NCI-H2081 treated with DMSO at 0.1 percent for 48 hours (cell line): ENCODE results near the gene SH3GL1.

Experiments used
- DNase-seq: peaks from one replicate; lab custom pipeline; 2025; lab: John Stamatoyannopoulos, UW

Gene SH3GL1, protein sequence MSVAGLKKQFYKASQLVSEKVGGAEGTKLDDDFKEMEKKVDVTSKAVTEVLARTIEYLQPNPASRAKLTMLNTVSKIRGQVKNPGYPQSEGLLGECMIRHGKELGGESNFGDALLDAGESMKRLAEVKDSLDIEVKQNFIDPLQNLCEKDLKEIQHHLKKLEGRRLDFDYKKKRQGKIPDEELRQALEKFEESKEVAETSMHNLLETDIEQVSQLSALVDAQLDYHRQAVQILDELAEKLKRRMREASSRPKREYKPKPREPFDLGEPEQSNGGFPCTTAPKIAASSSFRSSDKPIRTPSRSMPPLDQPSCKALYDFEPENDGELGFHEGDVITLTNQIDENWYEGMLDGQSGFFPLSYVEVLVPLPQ

DNA sequence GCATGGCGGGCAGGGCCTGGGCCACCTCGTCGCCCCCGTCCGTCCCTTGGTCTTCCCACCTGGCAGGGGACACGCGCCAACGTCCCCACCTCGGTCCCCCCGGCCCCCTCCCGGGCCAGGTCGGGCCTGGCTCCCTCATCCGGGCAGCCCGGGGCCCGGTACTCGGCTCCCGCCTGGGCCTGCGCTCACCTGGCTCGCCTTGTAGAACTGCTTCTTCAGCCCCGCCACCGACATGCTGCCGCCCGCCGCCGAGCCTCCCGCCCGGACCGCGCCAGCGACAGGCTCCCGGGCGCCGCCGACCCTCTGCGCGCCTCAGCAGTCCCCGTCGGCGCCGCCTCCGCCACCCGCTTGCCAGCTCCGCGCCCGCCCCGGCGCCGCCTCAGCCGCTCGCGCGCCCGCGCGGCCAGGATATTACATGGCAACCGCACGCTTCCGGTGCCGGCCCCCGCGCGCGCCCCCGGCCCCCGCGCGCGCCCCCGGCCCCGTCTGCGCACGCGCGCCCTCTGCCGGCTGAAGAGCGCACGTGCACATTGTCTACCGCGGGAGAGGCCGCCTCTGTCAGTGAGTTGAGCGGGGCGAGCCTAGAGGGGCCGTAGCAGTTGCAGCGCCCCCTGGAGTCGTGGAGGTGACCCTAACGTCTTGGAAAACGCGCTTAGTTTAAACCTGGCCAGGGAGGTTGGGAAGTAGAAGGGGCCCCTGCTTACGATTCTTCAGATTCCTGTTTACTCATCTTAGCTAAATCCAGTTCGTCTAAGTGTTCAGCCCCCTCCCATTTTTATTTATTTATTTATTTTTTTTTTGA lies at the start of gene SH3GL1:
Gene SH3GL1, minus strand, starts transcription at position 413 of the 802 bp plus-strand sequence. Its CDS starts 179 bp downstream, at position 234.
- DNase-seq, result peak; percentile 61

DNA sequence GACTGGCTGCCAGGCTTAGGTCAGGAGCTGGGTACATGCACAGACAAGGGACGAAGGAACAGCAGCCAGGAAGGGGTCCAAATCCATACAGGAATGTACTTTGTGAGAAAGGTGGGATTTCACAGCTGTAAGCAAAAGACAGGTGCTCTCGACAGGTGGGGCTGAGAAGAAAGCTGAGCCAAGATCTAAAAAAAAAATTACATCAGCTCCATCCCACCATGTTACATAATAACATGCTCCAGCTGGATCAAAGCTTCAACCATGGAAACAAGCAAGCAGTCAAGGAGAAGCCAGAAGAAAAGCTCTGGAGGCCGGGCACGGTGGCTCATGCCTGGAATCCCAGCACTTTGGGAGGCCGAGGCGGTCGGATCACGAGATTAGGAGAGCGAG lies 49.3 kb upstream of the SH3GL1 start:
- no peak for DNase-seq

DNA sequence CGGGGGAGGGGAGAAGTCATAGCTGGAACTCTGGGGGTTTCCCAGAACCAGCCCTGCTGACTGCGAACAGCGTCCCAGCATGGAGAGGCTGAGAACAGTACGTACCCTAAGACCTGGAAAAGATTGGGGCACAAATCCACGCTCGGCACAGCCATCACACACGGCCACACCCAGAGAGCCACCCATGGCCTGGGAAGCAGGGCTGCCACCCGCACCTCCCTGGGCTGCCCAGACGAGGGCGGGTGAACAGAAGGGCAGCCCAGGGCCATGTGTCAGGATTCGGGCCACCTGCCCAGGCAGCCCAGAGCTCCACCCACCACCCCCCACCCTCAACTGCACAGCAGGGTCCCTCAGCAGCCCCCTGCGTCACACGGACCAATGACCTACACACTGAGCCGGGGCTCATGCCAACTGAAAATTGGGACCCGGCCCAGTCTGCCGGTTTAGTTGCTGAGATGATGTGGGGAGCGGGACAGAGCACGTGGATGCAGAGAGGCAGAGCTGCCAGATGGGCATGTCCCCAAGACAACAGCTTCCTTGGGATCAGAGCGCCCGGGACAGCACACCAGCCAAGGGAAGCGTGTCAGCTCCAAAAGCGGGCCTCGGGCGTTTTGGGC lies 48.8 kb upstream of the SH3GL1 start:
- no peak for DNase-seq

DNA sequence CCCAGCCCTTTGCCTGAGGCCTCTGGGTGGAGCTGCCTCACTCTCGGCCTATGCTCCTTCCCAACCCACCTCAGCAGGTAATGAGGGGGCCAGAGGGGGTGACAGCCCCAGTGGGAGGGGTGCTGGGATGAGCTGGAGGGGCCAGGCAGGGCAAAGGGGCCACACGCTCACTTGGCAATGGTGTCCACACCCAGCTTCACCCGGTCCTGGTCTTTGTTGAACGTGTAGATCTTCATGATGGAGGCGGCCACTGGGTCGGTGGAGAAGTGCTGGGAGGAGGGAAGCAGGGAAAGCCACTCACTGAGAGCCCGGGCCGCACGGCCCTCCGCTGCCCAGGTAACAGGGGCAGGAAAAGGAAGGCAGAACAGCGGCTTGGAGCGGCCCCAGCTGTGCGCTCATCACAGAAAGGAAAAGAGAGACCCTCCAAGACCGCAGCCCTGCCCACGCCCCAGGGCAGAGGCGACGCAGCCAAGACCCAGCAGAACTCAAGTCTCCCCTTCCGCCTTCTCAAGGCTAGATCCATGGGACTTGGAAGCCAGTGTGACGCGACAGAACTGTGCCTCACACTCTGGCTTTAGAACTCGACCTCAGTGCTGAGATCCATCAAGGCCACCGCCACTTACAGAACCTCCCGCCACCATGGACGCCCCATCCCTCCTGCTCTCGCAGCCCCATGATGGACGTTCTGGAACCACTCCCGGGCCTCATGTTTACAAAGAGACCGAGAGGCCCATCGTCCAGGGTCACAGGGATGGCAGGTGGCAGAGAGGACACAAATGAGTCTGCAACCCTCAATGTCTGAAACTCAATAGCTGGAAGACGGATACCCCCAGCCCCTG lies 48.0 kb upstream of the SH3GL1 start:
- DNase-seq, result no peak

DNA sequence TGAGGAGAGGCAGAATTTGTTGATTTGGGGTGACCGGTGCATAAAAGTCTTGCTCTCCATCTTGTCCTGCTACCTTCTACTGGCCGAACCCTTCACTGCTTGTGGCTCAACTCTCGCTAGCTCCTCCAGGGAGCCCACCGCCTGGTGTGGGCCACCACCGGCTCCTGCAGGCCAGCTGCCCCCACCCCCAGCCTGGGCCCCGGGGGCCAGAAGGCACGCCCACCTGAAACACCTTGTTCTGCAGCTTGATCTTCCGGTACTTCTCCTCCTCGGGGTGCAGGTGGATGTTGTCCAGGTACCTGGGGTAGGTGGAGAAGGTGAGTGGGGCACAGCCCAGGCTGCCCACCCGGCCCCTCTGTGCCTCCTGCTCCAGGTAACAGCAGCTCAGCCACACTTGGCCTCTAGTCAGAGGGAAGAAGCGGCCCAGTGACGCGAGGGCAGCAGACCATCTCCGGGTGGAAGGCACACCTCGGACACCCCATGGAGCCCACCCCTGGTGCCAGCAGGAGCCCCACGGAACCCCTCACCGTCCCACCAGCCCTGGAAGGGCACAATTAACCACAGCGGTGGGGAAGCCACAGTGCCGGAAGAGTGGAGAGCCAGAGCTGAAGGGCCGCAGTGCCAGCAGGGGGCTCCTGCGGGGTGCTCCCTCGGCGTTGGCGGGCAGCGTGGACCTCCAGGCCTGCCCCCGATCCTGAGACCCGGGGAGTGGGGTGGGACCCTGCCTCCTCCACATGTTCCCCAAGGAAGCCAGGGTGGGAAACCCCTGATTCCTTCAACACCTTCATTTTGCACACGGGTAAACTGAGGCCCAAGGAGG lies 47.2 kb upstream of the SH3GL1 start:
- no peak for DNase-seq

DNA sequence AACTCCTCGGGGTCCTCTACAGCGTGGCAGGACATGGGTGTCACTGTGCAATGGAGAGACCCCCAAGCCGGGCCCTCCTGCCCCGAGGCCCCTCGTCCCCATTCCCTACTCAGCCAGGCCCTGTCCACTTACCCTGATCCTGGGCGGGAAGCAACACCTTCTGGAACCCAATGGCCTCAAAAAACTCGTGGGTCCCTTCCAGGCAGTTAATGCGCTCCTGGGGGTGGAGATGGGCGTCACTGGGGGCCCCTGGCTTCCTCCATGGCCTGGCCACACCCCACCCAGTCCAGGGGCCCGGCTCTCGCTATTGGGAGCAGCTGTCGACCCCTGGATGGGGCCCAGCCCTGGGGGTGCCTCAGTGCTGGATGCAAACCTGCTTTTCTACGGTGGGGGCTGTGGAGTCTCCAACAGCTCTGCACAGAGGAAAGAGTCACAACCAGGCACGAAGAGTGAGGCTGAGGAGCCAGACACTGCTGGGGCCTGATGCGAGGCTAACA lies 46.4 kb upstream of the SH3GL1 start:
- no peak for DNase-seq

DNA sequence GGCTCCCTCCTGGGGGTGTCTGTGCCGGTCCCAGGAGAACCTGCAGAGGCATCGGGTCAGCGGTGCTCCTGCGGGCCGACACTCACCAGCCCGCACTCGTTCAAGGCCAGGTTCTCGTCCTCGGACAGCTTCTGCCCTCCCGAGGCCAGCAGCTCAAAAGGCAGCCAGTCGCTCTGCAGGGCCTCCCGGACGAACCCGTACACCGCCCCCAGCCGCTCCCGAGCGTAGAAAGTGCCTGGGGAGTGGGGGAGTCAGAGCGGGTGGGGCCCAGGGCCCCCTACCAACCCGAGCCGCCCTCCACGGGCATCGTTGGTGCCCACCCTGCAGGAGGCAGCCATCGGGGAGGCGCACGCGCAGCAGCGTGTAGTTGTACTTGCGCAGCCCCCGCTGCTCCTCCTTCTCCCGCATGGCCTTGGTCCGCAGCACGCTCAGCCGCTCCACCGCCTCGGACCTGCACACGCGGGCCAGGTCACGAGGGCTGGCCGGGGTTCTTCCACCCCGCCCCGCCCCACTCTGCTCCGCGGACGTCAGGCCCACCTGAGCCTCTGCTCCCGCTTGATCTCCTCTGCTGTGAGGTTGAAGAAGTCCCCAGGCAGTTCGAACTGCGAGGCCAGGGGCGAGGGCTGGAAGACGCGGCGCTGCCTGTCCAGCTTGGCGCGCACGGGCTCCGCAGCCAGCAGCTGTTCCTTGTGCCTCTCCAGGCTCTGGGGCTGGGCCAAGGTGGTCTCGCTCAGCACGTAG lies 45.8 kb upstream of the SH3GL1 start:
- DNase-seq, result no peak

DNA sequence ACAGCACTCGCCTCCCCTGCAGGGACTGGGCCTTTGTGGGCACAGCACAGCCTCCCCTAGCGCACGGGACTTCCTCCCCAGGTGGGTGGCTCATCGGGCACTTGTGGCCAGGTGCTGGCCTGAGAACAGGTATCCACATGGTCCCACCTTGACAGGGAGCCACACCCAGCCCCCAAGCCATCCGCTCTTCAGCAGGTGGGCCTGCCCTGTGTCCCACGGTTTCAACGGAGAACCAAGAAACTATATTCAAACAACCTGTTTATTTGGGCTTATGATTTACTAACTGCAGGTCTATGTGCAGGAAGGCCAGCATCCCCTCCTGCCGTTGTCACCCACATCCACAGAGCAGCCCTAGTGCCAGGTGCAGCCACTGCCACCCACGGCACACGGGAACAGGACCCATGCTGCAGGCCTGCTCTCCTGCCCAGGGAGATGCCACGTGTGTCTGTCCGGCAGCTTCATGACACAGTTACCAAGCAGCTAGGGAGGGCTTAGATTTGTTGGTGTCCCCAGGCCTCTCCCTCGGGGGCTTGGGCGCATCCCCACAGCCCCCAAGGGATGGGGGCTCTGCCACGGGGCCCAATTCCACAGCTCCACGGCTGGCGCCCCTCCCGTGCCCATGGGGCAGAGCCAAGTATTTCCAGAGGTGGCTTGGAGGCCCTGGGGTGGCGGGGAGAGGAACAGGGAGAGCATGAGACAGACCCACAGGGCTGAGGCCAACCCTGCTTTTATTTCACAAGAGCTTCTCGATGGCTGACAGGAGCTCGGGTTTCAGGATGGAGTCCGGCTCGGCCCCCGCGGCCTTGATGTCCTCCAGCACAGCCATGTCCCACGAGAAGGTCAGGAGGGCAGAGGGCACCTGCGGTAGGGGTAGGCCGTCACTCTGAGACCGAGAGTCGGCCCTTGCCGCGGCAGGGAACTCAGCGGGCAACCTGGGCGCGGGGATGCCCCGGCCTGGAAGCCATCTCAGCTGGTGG lies 44.7 kb upstream of the SH3GL1 start:
- DNase-seq, result no peak

DNA sequence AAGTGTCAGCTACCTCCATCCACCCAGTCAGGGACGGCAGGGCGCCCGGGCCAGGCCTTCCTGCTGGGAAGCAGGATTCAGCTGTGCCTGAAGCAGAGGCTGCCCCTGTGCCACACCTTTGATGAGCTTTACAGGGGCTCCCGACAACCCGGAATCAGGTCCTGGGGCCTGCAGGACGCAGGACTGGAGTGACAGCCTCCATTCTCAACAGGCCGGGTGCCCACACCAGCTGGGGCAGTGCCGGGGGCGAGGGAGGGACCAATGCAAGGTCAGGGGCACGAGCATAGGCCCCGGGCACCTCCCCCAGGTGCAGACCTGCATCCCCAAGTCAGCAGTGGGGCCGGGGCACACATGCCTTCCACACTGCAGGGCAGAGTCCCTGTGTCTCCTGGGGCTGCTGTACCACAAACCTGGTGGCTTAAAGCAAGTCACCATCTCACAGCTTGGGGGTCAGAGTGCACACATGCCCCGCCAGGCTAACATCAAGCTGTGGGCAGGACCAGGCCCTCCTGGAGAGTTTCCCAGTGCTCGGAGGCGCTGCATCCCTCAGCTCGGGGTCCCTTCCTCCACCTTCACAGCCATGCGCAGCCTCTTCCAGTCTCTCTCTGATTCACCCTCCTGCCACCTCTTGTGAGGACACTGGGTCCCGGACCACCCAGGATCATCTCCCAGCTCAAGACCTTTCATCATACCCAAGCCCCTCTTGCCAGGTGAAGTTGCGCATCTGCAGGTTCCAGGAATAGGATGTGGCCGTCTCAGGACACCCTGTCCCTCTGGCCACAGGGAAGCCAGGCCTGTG lies 43.8 kb upstream of the SH3GL1 start:
- DNase-seq, result no peak

DNA sequence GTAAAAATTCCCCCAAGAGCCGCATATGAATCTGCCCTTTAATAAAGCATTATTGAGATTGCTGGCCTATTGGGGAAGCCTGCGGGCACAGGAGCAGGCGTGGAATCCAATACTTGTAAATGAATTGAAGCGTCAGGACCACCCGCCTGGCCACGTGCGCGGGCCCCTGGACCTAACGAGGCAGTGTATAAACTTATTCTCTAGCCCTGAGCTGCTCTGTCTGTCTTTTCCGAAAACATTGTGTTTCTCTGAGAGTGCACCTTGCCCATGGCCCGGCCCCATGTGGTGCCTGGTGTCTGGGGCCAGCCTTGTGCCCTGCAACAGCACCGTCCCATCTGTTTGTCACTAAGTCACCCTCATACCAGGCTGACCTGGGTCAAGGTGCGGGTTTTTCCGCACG lies 42.8 kb upstream of the SH3GL1 start:
- no peak for DNase-seq

DNA sequence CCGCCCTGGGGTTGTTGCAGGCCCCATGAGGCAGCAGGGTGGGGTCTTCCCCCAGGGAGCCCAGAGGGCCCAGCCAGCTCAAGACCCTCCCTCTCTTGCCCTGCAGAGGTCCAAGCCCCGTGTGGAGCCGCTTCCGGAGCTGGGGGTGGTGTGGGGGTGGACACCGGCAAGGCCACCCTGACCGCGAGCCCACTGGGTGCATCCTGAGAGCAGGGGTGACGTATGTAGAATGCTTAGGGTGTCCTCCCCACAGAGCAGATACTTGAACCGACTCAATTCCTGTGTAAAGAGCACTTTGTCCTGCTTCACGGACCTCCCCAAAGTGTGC lies 42.4 kb upstream of the SH3GL1 start:
- no peak for DNase-seq

DNA sequence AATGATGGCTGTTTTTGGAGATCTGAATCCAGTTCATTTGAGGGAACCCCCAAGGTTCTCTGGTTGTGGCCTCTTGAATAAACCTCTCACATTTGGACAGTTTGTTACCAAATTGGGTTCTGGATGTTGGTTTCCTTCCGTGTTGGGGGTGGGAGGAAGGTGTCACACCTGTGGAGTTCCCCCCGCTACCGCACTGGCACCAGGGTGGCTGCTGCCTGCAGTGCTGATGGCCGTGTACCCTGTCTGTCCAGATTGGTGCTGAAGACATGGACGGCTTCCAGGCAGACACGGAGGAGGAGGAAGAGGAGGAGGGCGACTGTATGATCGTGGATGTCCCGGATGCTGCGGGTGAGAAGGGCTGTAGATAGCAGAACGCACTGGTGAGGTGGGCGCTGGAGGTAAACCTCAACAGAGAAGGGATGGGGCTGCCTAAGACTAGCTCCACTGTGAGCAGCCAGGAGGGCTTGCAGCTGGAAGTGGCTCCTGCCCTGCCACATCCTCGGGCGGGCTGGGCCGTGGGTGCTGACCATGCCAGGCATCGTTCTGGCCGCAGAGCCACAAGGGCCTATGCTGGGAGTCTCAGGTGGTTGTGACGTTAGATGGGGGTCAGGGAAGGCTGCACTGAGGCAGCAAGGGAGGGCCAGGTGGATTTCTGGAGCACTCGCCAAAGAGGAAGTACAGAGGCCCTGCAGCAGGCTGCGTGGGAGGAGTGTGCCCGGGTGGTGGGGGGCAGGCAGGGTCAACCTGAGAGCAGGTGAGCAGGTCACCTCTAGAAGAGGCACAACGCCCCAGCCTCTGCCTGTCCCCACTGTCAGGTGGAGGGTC lies 41.9 kb upstream of the SH3GL1 start:
- DNase-seq, result no peak

DNA sequence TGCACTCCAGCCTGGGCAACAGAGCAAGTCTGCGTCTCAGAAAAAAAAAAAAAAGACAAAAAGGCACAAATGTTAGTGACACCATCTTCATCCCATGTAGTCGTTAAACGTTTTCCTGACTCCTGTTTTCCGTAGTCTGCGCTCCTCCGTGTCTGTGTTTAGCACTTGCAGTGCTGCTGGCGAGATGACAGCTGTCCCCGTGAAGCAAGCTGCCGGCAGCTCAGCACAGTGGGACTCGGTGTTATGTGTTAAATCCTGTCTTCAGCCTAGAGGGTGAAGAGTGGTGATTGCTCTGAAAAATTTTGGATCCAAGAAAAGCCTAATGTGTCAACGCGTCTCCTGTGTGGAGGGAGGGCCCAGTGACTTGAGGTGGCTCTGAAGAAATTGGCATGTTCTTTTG lies 38.9 kb upstream of the SH3GL1 start:
- DNase-seq, result no peak

DNA sequence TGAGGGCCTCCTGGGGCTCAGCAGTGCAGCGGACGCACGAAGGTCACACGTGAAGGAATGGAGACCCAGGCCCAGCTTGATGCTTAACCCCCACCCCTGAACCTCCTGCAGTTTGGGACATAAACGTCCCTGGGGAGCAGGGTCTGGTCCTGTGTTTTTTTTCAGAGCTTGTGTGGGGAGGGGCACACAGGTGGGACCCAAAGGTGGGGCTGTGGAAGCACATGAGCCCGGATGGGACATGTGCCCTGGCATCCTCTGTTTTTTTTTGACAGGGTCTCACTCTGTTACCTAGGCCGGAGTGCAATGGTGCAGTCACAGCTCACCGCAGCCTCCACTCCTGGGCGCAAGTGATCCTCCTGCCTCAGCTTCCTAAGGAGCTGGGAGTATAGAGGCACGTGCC lies 36.8 kb upstream of the SH3GL1 start:
- no peak for DNase-seq

DNA sequence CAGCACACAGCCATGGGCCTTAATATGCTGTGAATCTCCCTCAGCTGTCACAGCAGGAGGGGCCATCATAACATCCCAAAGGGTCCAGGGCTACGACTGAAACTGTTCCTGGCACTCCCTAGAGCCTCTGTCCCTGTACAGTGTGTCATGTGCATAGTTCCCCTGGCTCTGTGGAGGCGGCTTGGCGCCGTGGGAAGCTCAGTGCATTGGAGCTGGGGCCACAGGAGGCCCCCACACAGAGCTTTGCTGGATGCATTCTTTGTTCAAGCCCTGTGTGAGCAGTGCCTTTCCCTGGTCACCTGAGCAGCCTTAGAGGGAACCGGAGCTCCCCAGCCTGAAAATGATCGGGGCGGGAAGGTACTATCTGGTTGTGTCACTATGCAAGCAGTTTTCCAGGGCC lies 35.9 kb upstream of the SH3GL1 start:
- no peak for DNase-seq

DNA sequence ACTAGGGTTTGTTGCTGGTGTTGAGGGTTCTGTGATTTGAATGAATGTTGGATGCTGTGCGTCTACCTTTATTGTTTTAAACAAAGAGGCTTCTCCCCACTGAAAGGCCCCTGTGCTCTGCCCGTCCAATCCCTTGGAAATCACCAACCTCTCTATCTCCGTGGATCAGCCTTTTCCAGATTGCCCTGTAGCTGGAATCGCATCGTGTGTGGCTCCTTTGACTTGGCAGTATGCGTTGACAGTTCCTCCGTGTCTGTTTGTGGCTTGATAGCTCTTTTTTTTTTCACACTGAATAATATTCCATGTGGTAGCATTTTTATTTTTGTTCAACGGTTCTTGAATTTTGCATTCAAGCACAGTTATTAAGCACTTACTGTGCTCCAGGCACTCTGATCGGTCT lies 34.0 kb upstream of the SH3GL1 start:
- DNase-seq, result no peak

DNA sequence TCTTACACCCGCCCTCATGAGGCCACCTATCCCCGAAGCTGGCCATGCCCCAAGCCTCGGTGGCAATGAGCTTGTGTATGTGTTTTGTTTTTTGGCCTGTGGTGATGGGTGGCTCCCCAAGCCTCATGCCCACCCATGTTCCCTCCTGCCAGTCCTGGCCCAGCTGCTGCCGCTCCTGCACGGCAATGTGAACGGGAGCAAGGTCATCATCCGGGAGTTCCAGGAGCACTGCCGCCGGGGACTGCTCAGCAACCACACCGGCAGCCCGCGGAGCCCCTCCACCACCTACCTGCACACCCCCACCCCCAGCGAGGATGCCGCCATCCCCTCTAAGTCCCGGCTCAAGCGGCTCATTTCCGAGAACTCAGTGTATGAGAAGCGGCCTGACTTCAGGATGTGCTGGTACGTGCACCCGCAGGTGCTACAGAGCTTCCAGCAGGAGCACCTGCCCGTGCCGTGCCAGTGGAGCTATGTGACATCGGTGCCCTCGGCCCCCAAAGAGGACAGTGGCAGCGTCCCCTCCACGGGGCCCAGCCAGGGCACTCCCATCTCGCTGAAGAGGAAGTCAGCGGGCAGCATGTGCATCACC lies 32.7 kb upstream of the SH3GL1 start:
- DNase-seq, result no peak
